ENCODE results near the gene TEX55. TPM values are rescaled to one million over a fixed set of nuclear protein-coding genes. Genes with fewer than 3 reads are reported as not detected.

TEX55 gene
- polyA plus RNA-seq, 1 donor from 2014 or later = not detected

- no peaks in the 10 kb centered on the region for H4K20me1 ChIP-seq (ENCODE audit: insufficient read depth)
- H2AFZ ChIP-seq (ENCODE audit: low read depth, low read length) = no peak overlapping the region
- H3K27me3 ChIP-seq (ENCODE audit: insufficient read depth, low read depth, low read length) = no peaks in the 10 kb centered on the region
- no peak overlapping the region for H3K9ac ChIP-seq (ENCODE audit: low read length)
- no peak overlapping the region for H3K4me3 ChIP-seq (ENCODE audit: low read length)
- no peaks in the 10 kb centered on the region for H3K79me2 ChIP-seq (replicated peaks; ENCODE audit: insufficient read depth, low read length)
- H3F3A ChIP-seq (ENCODE audit: insufficient read depth, low read length, poor library complexity, severe bottlenecking) = no peaks in the 10 kb centered on the region
- TF ChIP-seq REST (IDR thresholded peaks at IDR 0.05; ENCODE audit: borderline replicate concordance) = no peak
- no peak for TF ChIP-seq RAD21 (conservative IDR thresholded peaks at IDR 0.05)
- no peak for TF ChIP-seq POLR2AphosphoS5 (IDR thresholded peaks at IDR 0.05)
- no peaks in the 10 kb centered on the region for H3K9me3 ChIP-seq (ENCODE audit: low read length)
- H3K36me3 ChIP-seq (ENCODE audit: insufficient read depth, low read length) = no peaks in the 10 kb centered on the region
- no peaks in the 10 kb centered on the region for H3K9me2 ChIP-seq (ENCODE audit: insufficient read depth, low read length)
- no peak overlapping the region for H3K4me2 ChIP-seq (ENCODE audit: low read length)
- H3K27ac ChIP-seq (ENCODE audit: low read length) = no peak overlapping the region
Measured at GRCh38 chr3:119149484-119149883, 3.5 kb downstream of the TEX55 start.

GRCh38 chr3:119156868-119157267, 10.9 kb downstream of the TEX55 start:
- Histone ChIP-seq H3K4me3 (ENCODE audit: low read length) (no peak overlapping the region), H3K27me3 (ENCODE audit: insufficient read depth, low read depth, low read length) (no peaks in the 10 kb centered on the region), H3K9ac (ENCODE audit: low read length) (no peak overlapping the region), H3K4me2 (ENCODE audit: low read length) (no peak overlapping the region), H3F3A (ENCODE audit: insufficient read depth, low read length, poor library complexity, severe bottlenecking) (no peaks in the 10 kb centered on the region), H3K9me2 (ENCODE audit: insufficient read depth, low read length) (no peaks in the 10 kb centered on the region), H3K9me3 (ENCODE audit: low read length) (no peaks in the 10 kb centered on the region), H4K20me1 (ENCODE audit: insufficient read depth) (no peaks in the 10 kb centered on the region), H3K36me3 (ENCODE audit: insufficient read depth, low read length) (no peaks in the 10 kb centered on the region), H2AFZ (ENCODE audit: low read depth, low read length) (no peak overlapping the region), H3K27ac (ENCODE audit: low read length) (no peak overlapping the region), H3K79me2 (replicated peaks; ENCODE audit: insufficient read depth, low read length) (no peaks in the 10 kb centered on the region)
- no peak for TF ChIP-seq POLR2AphosphoS5 (IDR thresholded peaks at IDR 0.05)
- TF ChIP-seq REST (IDR thresholded peaks at IDR 0.05; ENCODE audit: borderline replicate concordance) = no peak
- TF ChIP-seq EZH2 (IDR thresholded peaks at IDR 0.05; ENCODE audit: borderline replicate concordance, insufficient read depth, low read length, poor library complexity, severe bottlenecking) = no peak
- no peak for TF ChIP-seq TAF1 (IDR thresholded peaks at IDR 0.05; ENCODE audit: low read depth)
- TF ChIP-seq RAD21 (conservative IDR thresholded peaks at IDR 0.05) = no peak
- TF ChIP-seq CTCF (IDR thresholded peaks at IDR 0.05; ENCODE audit: poor library complexity, severe bottlenecking) = no peak
- TF ChIP-seq EP300 (conservative IDR thresholded peaks at IDR 0.05; ENCODE audit: poor library complexity, severe bottlenecking) = no peak
- no peak for TF ChIP-seq MXI1 (conservative IDR thresholded peaks at IDR 0.05; ENCODE audit: poor library complexity, severe bottlenecking)
- TF ChIP-seq SMC3 (conservative IDR thresholded peaks at IDR 0.05; ENCODE audit: poor library complexity) = no peak

Data from neural cell (in vitro differentiated cells).